GM18499 (cell line): ENCODE data around the gene SLC15A5.

Experiments used
- ATAC-seq: cut with Tn5 transposase; IDR thresholded peaks from one replicate; pipeline ENCODE4 v1.9.1; 2021; ENCODE audit warnings: moderate number of reproducible peaks; ENCODE audit not compliant: insufficient read depth, unreplicated experiment

SLC15A5 gene

DNA sequence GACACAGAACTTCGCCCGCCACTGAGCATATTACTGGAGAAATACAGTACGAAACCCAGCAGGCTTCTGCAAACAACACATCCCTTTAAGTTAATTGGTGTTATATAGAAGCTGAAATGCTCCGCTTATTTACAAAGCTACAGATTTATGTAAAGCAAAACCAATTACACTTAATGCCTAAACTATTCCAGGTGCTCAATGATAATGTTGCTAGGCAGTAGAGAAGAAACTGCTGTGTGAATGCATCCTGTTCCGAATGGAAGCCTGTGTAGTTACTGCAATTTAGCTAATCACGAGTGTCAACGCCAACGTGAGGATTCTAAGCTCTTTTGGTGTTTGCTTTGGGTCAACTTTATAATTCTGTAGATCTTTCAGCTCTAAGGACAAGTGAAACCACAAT is 89.8 kb downstream of the SLC15A5 start:
- ATAC-seq, result no peak

DNA sequence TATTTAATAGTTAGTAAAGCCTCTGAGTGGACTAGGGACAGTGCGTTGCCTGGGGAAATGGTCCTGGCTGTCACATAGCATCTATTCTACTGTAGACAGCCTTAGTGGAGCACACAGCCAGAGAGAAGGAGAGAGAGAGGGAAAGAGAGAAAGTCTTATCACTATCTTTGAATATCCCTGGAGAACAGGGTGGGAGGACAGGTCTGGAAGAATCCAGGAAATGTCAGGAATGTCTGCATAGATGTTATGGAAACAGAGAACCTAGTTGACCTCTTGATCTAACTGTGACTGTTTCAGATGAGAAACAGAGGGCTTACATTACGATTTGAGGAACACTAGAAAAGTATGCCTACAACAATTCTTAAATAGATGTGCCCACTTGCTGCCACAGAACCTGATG is 92.8 kb downstream of the SLC15A5 start:
- ATAC-seq, result no peak

DNA sequence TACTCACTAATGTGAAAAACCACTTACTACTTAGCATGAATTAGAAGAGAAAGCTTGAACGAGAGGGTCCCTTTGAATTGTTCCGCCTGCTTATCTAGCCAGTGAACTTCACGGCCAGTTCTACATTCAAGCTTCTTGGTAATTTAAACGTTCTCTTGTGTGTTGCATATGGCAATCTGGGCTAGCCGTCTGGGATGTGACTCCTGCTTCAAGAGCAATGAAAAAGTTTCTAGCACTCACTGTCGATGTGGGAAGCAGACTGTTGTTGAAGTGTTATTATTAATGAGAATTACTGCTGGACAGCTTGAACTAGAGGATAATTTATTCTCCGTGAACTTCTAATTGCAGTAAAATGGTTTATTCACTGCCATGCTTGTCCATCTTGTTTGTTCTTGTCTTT is 93.9 kb downstream of the SLC15A5 start:
- ATAC-seq, result no peak

DNA sequence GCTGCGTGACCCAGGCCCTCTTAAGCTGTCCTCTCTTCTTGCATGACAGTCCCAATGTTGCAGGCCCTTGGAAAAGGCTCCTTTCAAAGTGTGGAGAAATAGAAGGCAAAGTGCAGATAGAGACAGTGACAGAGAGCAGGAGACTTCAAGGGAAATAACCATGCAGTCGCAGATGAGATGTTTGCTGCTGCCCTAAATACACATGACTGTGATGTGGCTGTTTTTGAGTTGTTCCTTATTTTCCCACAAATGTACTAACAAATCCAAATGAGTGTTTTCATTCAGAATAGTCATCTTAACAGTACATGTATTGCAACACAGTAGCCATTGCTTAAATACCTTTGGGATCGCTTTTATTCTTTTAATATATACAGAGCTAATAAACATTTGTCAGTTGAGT is 101.6 kb downstream of the SLC15A5 start:
- no peak for ATAC-seq

DNA sequence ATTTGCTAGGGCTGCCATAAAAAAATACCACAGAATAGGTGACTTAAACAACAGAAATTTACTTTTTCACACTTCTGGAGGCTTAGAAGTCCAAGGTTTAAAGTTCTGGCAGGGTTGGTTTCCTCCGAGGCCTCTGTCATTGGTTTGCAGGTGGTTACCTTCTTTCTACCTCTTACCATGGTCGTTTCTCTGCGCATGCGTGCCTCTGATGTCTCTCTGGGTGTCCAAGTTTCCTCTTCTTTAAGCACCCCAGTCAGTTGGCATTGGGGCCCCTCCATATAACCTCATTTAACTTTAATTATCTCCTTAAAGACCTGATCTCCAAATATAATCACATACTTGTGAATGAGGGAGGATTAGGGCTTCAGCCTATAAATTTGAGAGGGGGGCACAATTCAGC is 103.2 kb downstream of the SLC15A5 start:
- ATAC-seq, result no peak

DNA sequence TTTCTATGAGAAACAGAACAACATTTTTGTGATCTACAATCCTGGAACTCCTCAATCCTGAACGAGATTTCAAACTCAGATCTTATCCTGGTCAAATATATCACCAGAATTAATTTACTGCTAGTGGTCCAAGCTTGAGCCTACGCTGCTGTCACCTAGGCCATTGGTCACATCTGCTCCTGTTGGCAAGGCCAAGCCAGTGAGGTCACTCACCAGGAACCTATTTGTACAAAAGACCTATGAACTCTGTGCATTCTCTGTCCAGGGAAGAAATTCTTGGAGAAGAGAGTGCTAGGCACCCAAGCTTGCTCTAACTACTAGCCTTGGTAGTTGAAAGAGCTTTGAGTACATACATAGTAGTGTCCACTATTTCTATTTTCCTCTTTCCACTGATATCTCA is 106.1 kb downstream of the SLC15A5 start:
- ATAC-seq, result no peak

DNA sequence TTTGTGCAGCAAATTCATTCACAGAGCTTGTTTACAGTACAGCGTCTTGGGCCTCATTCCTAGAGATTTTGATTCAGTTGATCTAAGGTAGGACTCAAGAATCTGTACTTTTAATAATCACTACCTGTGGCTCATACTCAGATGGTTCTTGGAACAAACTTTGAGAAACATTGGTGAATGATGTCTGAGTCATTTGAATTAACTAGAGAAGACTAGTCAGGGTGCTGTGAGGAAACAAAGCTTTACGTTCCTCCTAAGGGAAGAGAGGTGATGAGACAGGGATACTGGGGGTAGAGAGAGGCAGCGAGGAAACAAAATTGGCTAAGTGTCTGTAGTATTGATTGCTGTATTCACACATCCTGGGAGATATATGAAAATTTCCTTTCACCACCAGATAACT is 109.4 kb downstream of the SLC15A5 start:
- no peak for ATAC-seq

DNA sequence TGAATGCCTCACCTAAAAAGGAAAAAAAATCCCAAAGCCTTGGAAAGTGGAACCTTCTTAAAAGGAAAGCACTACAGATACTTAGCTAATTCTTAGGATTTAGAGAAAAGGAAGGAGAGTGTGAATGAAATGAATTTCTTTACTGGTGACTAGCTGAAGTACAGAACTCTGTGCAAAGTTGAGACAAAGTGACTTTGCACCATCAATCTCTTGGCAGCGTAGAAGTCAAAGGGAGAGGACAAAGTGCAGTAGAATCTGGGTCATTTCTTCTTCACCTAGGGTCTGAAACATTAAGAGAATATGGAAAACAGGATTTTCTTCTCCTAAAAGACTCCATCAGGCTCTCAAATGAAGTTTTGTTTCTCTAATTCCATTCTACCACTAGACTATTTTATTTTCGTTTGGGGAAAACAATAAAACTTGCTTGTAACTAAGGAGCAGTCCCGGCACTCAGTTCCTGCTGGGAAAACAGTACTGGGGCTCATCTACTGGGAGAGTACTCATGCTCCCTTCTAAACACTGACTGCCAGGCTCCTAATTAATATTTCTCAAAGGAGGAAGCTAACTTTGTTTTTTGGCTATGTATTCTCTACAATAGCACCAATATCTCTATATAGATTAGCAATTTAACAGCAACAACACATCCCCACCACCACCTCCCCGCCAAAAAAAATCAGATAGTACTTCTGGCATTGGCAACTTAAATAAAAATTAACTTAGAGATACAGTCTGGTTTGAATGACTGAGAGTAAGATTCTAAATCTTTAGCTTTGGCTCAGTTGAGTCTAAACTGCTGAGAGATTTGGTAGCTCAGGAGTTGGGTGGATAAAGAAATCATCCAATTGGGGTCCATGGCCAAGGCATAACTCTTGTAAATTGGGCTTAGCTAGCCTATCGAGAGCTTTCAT is 110.7 kb downstream of the SLC15A5 start:
- no peak for ATAC-seq

DNA sequence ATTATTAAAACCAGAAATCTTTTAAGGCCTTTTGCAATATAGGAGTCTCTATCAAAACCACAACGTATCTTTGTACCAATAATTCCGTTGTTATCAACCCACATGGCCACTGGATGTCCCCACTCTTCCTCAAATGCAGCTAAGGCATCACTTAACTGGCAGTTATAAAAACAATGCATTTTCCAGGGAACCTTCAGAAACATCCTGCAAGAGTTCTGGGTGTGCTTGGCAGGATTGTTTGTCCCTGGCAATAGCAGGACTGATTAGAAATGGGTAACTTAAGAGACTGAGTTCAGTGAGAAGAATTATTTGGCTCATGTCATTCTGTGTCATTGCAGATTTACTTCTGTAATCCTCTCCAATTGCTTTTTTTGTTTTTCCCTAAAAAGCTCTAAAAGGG is 112.0 kb downstream of the SLC15A5 start:
- ATAC-seq, result no peak

DNA sequence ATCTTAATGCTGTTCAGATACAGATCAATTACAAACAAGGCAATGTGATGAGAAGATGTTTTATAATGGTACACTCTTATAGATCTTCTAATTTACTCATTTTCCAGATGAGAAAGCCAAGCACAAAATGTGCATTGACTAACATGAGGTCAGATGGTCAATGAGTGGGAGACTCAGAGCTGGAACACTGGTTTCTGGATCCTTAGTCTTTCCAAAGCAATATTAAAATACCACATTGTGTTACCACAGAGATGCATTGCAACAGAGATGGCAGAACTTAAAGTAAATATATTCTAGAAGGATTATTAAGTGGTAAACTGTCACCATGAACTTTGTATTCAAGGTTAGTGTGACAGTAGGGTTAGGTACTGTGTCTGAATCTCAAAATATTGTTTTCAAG is 113.6 kb downstream of the SLC15A5 start:
- ATAC-seq, result no peak

DNA sequence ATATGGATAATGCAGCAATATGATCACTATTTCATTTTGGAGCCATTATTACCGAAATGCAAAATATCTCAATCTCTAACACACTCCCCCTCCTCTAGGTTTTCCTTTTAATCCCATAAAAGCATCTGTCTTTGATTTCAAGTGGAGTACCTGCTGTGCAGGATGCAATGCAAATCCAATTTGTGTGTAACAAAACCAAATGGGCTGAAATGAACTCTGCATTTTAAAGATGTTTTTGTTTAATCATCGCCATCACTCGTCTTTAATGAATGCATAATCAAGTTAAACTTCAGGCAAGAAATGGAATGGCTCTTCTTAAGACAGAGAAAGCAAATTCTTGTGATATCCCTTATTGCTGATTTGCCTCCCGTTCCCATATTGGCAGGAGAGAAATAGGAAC is 114.3 kb downstream of the SLC15A5 start:
- no peak for ATAC-seq

DNA sequence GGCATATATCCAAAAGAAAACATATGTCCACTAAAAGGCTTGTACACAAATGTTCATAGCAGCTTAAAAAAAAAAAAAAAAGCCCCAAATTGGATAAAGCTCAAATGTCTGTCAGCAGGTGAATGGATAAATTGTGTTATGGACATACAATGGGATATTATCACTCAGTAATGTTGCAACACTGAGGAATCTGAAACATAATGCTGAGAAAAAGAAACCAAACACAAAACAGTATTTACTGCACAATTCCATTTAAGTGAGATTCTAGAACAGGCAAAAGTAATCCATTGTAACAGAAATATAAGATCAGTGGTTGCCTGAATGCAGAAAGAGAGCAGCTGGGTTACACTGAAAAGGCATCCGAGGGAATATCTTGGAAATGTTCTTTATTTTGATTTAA is 117.9 kb downstream of the SLC15A5 start:
- ATAC-seq, result no peak

DNA sequence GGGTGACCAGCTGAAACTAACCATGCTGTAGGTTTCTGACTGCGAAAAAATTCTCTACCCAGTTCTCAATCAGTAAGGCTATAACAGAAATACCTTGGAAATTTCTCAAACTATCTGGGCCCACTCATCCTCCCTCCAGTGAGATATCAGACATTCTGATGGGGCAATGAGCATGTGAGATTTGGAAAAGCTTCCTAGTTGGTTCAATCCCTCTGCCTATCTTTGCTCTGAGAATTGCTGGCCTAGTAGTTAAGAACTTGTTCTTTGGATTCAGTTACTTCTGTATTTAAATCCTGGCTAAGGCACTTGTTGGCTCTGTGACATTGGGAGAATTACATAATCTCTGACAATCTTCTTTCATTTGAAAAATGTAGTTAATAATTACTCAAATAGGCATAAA is 119.4 kb downstream of the SLC15A5 start:
- no peak for ATAC-seq

DNA sequence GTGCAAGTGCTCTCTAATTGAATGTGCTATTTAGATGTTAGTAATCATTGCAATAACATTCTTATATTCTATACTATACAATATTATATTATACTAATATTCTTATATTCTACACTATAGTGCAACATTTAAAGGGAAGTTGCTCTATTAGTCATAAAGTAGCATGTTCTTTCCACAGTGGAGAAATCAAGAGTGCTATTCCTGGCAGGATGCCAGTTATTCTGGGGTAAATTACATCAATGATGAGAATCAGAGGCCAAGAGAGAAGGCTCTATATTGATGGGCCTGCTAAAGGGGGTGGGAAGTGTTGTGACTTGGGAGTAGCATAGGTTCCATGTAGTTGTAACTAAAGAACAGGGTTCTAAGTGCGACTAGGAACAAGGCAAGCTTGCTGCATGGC is 121.5 kb downstream of the SLC15A5 start:
- no peak for ATAC-seq

DNA sequence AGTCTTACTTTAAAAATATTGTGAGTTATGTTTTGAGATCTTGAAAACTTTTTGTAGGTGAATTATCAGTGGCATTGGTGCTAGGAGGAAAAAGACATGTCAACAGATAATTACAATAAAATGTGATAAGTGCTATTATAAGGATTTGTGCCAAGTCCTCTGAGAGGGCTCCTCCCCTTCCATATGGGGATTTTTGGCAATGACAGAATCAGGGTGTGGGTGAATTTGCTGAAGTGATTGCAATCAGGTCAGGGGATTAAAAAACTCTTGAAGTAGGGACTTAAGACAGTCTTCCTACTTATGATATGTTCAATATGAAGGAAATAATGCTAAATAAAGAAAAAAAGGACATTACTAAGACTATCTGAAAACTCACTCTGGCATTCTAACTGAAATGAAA is 122.5 kb downstream of the SLC15A5 start:
- no peak for ATAC-seq

DNA sequence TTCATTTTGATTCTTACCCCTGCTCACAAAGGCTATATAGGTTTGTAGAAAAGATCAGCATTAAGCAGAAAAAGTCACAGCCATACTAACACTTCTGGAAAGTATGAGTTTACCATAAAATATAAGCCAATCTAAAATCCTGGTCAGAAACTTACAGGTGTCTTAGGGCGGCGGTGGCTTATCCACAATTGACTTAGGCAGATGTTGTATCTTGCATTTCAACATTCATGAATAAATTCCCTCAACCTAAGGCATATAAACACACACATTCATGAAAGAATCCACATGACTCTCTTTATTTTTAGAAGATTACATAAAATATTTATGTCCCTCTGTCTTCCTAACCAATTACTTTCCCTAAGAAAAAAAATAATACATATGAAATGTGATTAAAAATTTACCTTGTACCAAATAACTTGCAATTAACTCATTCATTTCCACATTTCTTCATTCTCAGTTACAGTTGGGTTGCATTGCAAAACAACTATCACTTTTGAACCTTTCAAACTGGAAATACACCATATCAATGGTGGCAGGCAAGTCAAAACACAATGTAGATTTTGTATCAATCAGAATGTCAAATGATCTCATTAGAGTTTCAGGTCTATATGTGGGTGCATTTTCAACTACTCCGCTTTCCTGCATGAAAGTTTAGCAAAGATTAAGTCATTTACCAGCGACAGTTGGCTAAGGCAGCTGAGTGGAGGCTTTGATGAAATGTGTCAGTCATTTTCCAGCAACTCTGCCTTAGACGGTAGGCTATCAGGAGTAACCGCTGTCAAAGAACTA is 124.4 kb downstream of the SLC15A5 start:
- no peak for ATAC-seq

DNA sequence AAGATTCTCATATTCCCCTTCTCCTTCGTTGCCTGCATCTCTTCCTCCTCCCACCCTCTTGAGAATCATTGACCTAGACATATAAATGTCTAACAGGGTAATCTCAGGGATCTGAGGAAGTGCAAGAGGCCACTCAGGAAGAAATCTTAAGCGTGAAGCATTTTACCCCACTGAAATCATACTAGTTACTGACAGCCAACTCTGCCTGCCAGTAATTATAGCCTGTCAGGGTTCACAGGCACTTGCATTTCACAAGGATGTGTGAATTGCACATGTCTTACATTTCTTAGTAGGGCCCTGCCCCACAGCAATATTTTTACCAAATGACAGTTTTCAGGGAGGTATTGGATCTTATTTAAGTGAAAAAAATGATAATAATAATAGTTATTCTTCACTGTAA is 127.2 kb downstream of the SLC15A5 start:
- no peak for ATAC-seq

DNA sequence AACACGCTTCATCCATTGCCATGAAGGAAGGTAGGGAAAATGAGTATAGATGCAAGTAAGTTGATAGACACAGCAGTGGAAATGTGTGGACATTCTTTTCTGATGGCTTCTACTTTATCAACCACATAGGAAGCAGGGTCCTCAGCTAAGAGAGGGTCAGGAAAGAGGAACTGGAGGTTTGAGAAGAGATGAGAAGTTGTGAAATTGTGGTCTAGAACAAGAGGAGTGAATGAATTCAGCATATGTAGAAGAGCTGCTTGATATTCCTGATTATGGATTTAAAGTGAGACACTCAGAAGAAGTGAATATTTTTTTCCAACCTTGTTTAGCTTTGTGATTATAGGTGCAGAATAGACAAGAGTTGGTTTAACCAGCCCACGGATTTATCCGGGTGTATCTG is 128.5 kb downstream of the SLC15A5 start:
- ATAC-seq, result no peak
